ENCODE results near the gene S1PR5. TPM values are rescaled to one million over a fixed set of nuclear protein-coding genes. Genes with fewer than 3 reads are reported as not detected.

S1PR5 gene
- total and polyA plus RNA-seq, 10 of the 15 experiments (the other 5 are each of a cell fraction or from before 2014, with no cell fraction given), result 0.04 TPM; not detected in 9

DNA sequence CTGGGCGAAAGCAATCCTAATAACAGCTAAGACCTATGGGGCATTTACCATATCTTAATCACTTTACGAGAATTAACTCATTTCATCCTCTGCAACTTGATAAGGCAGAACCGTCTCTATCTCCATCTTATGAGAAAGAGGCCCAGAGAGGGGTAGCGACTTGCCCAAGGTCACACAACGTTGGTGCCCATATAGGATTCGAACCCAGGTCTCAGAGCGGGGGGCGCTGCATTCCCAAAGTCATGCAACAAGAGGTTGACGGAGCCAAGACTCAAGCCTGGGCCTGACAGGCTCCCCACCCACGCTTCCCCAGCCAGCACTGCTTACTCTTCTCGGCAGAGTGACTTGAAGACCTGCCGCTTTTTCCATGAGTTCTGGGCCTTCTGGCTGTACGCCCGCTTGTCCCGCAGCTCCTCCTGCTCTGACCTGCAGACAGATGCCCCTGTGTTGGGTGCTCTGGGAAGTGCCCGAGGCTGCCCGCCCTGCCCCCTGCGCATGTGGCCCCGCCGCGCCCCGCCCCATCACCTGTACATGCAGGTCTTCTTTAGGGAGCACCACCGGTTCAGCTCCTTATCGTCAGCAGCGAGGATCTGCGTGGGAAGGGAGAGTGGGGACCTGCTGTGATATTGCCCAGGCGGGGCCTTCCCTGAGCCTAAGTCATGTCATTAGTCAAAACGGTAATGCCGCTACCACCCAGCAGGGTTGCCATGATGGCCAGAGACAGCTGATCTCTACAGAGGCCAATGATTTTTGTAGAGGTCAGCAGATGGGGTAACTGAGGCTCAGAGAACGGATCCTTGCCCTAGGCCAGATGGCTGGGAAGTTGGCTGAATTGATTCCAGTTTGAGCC is 37.7 kb upstream of the S1PR5 start:
- Histone ChIP-seq H3K36me3 (ENCODE audit: control insufficient read depth in 2 of 2, insufficient read depth in 2 of 2, low read length in 1 of 2) (peaks cover 27 to 31% of the 10 kb centered on the region in 2 experiments), H3K27me3 (replicated peaks in 1 of 2; ENCODE audit: control insufficient read depth in 2 of 2, insufficient read depth in 2 of 2, low read length in 1 of 2) (no peaks in the 10 kb centered on the region), H3K79me2 (ENCODE audit: control insufficient read depth, insufficient read depth, low read length) (no peaks in the 10 kb centered on the region; the same call in 1 of the 2 replicates), H3K9me3 (replicated peaks; ENCODE audit: control insufficient read depth, insufficient read depth, low read length) (no peaks in the 10 kb centered on the region; the same call in 2 of the 3 replicates), H3K4me2 (ENCODE audit: control insufficient read depth, insufficient read depth) (no peak overlapping the region), H3K9ac (ENCODE audit: control insufficient read depth, insufficient read depth, low read length) (no peak overlapping the region), H4K20me1 (ENCODE audit: control insufficient read depth, insufficient read depth) (no peaks in the 10 kb centered on the region), H3K4me3 (no peak overlapping the region), H2AFZ (ENCODE audit: control insufficient read depth, low read depth, low read length) (no peak overlapping the region), H3K27ac (ENCODE audit: control insufficient read depth, insufficient read depth) (peak overlapping the region; percentile 65), H3K4me1 (ENCODE audit: control insufficient read depth, insufficient read depth, low read length) (peaks cover 42% of the 10 kb centered on the region)
- TF ChIP-seq ZNF217 (IDR thresholded peaks at IDR 0.05) (no peak), JUND (IDR thresholded peaks at IDR 0.05; ENCODE audit: low read depth, low read length) (no peak)
- BruUV-seq (replicated peaks), result no TSS peak
- SMC1A ChIA-PET (ENCODE audit: uncharacterized antibody, unreplicated experiment), result interaction anchor here (1.1 kb wide), 1 partner anchor 9 kb away, joined by 3 read pairs; no protein-coding TSS in a partner anchor
- in situ Hi-C loops (cut with MboI) (no loop called here), intact Hi-C loops (cut with micrococcal nuclease; ENCODE audit: unreplicated experiment) (no loop called here)
- WGBS (ENCODE audit: insufficient coverage, insufficient replicate concordance, low lambda C conversion rate, missing lambda C conversion rate), result 88% methylated on average over 29 of the region's 30 CpGs
- no peak for DNase-seq (ENCODE audit: low read depth, low spot score)
- CTCF ChIA-PET, result interaction anchor here (1.2 to 1.7 kb wide), 6 partner anchors 13 to 145 kb away, joined by 3 to 5 read pairs (median 4); no protein-coding TSS in a partner anchor
- no peak for FAIRE-seq
- POLR2A ChIA-PET, result interaction anchor here (0.5 to 0.6 kb wide), 2 partner anchors 20 to 92 kb away, joined by 4 to 5 read pairs; no protein-coding TSS in a partner anchor
- ATAC-seq, result no peak
- RAD21 ChIA-PET (ENCODE audit: unreplicated experiment), result interaction anchor here (1.1 to 1.9 kb wide), 2 partner anchors 11 to 145 kb away, joined by 3 to 8 read pairs; partner anchors contain the start of gene KRI1

- Histone ChIP-seq H3K36me3 (ENCODE audit: control insufficient read depth in 2 of 2, insufficient read depth in 2 of 2, low read length in 1 of 2) (peaks cover 26 to 27% of the 10 kb centered on the region in 2 experiments), H3K27ac (ENCODE audit: control insufficient read depth, insufficient read depth) (peak overlapping the region; percentile 65), H3K9ac (ENCODE audit: control insufficient read depth, insufficient read depth, low read length) (peak overlapping the region; percentile 65; the same call in 1 of the 2 replicates), H2AFZ (ENCODE audit: control insufficient read depth, low read depth, low read length) (no peak overlapping the region; the same call in 1 of the 2 replicates), H4K20me1 (ENCODE audit: control insufficient read depth, insufficient read depth) (no peaks in the 10 kb centered on the region), H3K27me3 (replicated peaks in 1 of 2; ENCODE audit: control insufficient read depth in 2 of 2, insufficient read depth in 2 of 2, low read length in 1 of 2) (no peaks in the 10 kb centered on the region), H3K79me2 (ENCODE audit: control insufficient read depth, insufficient read depth, low read length) (no peaks in the 10 kb centered on the region; the same call in 1 of the 2 replicates), H3K4me3 (no peak overlapping the region), H3K4me2 (ENCODE audit: control insufficient read depth, insufficient read depth) (peak overlapping the region; percentile 62; the same call in 1 of the 2 replicates), H3K4me1 (ENCODE audit: control insufficient read depth, insufficient read depth, low read length) (peaks cover 46% of the 10 kb centered on the region), H3K9me3 (replicated peaks; ENCODE audit: control insufficient read depth, insufficient read depth, low read length) (no peaks in the 10 kb centered on the region; the same call in 2 of the 3 replicates)
- DNase-seq (ENCODE audit: low read depth, low spot score) (peak; percentile 55), FAIRE-seq (peak; percentile 87), ATAC-seq (peak; percentile 72)
- in situ Hi-C loops (cut with MboI), result no loop called here
- 31% methylated on average over 12 of the region's 12 CpGs for WGBS (ENCODE audit: insufficient coverage, insufficient replicate concordance, low lambda C conversion rate, missing lambda C conversion rate)
- CTCF ChIA-PET, result interaction anchor here (1.3 to 2.1 kb wide), 6 partner anchors 12 to 146 kb away, joined by 4 to 6 read pairs (median 5); partner anchors contain the start of gene KRI1
- RAD21 ChIA-PET (ENCODE audit: unreplicated experiment), result interaction anchor here (1.1 to 2.0 kb wide), 4 partner anchors 12 to 146 kb away, joined by 3 to 8 read pairs (median 5); partner anchors contain the start of gene KRI1
- intact Hi-C loops (cut with micrococcal nuclease; ENCODE audit: unreplicated experiment), result no loop called here
- SMC1A ChIA-PET (ENCODE audit: uncharacterized antibody, unreplicated experiment), result interaction anchor here (1.1 kb wide), 2 partner anchors 10 to 50 kb away, joined by 3 read pairs; no protein-coding TSS in a partner anchor
- POLR2A ChIA-PET, result interaction anchor here (0.6 to 0.7 kb wide), 2 partner anchors 142 to 410 kb away, joined by 3 to 4 read pairs; no protein-coding TSS in a partner anchor
- BruUV-seq (replicated peaks), result no TSS peak
- no peak for TF ChIP-seq ZNF384 (IDR thresholded peaks at IDR 0.05; ENCODE audit: borderline replicate concordance, low read depth, low read length)
- TF ChIP-seq SRF (IDR thresholded peaks at IDR 0.05; ENCODE audit: low read depth in 2 of 2, low read length in 2 of 2), result no peak
- no peak for TF ChIP-seq PML (IDR thresholded peaks at IDR 0.05; ENCODE audit: low read length)
- TF ChIP-seq ETV6 (conservative IDR thresholded peaks at IDR 0.05 in 1 of 2, IDR thresholded peaks at IDR 0.05 in 1 of 2; ENCODE audit: borderline replicate concordance in 1 of 2, low read depth in 1 of 2), result peak in 1 of 2 experiments; percentile 58; a peak in 1 of 4 replicates
- no peak for TF ChIP-seq CEBPB (IDR thresholded peaks at IDR 0.05; ENCODE audit: borderline replicate concordance in 1 of 2, low read depth in 2 of 2, low read length in 2 of 2)
- no peak for TF ChIP-seq IRF3 (IDR thresholded peaks at IDR 0.05)
- no peak for TF ChIP-seq HDAC6 (IDR thresholded peaks at IDR 0.05; ENCODE audit: unreplicated experiment)
- peak; percentile 63 for TF ChIP-seq TCF3 (IDR thresholded peaks at IDR 0.05; ENCODE audit: borderline replicate concordance, insufficient read depth, low read depth, low read length)
- peak; percentile 47; the same call in 1 of the 2 replicates for TF ChIP-seq YY1 (IDR thresholded peaks at IDR 0.05; ENCODE audit: low read depth, low read length)
- TF ChIP-seq NBN (IDR thresholded peaks at IDR 0.05), result peak; percentile 45; the same call in 1 of the 2 replicates
- TF ChIP-seq NRF1 (conservative IDR thresholded peaks at IDR 0.05; ENCODE audit: low read depth, low read length), result no peak
- TF ChIP-seq HDGF (IDR thresholded peaks at IDR 0.05), result peak; percentile 62; the same call in 1 of the 2 replicates
Observed at GRCh38 chr19:10553943-10554381, 36.7 kb upstream of the S1PR5 start.

Data from GM12878 (cell line).